GM23248 (cell line): ENCODE data around the gene MAN1A1. TPM values are rescaled to one million over a fixed set of nuclear protein-coding genes. Genes with fewer than 3 reads are reported as not detected.

Source experiments
- DNase-seq: peaks from one replicate; pipeline ENCODE4 v3.0.0-alpha.2; 2015
- H2AFZ ChIP-seq: fragments of 200-600 bp; sonication (generic); 2 replicates; pipeline ENCODE4 v1.6.1; 2016; ENCODE audit warnings: antibody characterized with exemption
- H3F3A ChIP-seq: fragments of 200-600 bp; sonication (generic); 2 replicates; pipeline ENCODE4 v1.6.1; 2016; ENCODE audit warnings: mild to moderate bottlenecking, antibody characterized with exemption, mixed run types; ENCODE audit not compliant: insufficient read depth
- H3K27ac ChIP-seq: fragments of 200-600 bp; sonication (generic); 2 replicates; pipeline ENCODE4 v1.5.1; 2016; ENCODE audit warnings: mild to moderate bottlenecking
- H3K27me3 ChIP-seq: fragments of 200-600 bp; sonication (generic); replicated peaks from 2 replicates; pipeline ENCODE4 v1.6.1; 2016; ENCODE audit warnings: mild to moderate bottlenecking; ENCODE audit not compliant: insufficient read depth
- H3K36me3 ChIP-seq: fragments of 200-600 bp; sonication (generic); 2 replicates; pipeline ENCODE4 v1.6.1; 2016; ENCODE audit warnings: low read depth, mild to moderate bottlenecking
- H3K4me1 ChIP-seq: fragments of 200-600 bp; sonication (generic); 2 replicates; pipeline ENCODE4 v1.6.1; 2016; ENCODE audit warnings: mild to moderate bottlenecking; ENCODE audit not compliant: insufficient read depth
- H3K4me2 ChIP-seq: fragments of 200-600 bp; sonication (generic); one replicate; pipeline ENCODE4 v1.6.1; 2016; ENCODE audit warnings: mild to moderate bottlenecking; ENCODE audit not compliant: unreplicated experiment
- H3K4me3 ChIP-seq: fragments of 200-600 bp; sonication (generic); 2 replicates; pipeline ENCODE4 v1.5.1; 2016; ENCODE audit warnings: mild to moderate bottlenecking
- H3K79me2 ChIP-seq: fragments of 200-600 bp; sonication (generic); 2 replicates; pipeline ENCODE4 v1.6.1; 2016; ENCODE audit warnings: mild to moderate bottlenecking; ENCODE audit not compliant: insufficient read depth
- H3K9ac ChIP-seq: fragments of 200-600 bp; sonication (generic); 2 replicates; pipeline ENCODE4 v1.6.1; 2016; ENCODE audit warnings: mild to moderate bottlenecking
- H3K9me2 ChIP-seq: fragments of 200-600 bp; sonication (generic); 2 replicates; pipeline ENCODE4 v1.6.1; 2016; ENCODE audit warnings: mixed run types, mild to moderate bottlenecking, moderate library complexity; ENCODE audit not compliant: insufficient read depth
- H3K9me3 ChIP-seq: fragments of 200-600 bp; sonication (generic); one replicate; pipeline ENCODE4 v1.6.1; 2017; ENCODE audit warnings: low read depth
- H4K20me1 ChIP-seq: fragments of 200-600 bp; sonication (generic); 2 replicates; pipeline ENCODE4 v1.6.0; 2016; ENCODE audit not compliant: insufficient read depth
- EZH2 ChIP-seq: fragments of 200-600 bp; sonication (generic); IDR thresholded peaks from 2 replicates; pipeline ENCODE4 v1.6.1; 2018; ENCODE audit warnings: antibody characterized with exemption, mild to moderate bottlenecking; ENCODE audit not compliant: insufficient read depth, poor library complexity, severe bottlenecking
- EZH2phosphoT487 ChIP-seq: fragments of 200-600 bp; sonication (generic); IDR thresholded peaks from 2 replicates; pipeline ENCODE4 v1.6.1; 2018; ENCODE audit warnings: antibody characterized with exemption, moderate library complexity, mild to moderate bottlenecking, low read depth; ENCODE audit not compliant: insufficient read depth
- WGBS, 2 experiments: methylation state at CpG; one replicate each; pipeline ENCODE4 v1.1.6; 2015 to 2017; ENCODE audit warnings: low lambda C conversion rate in 2 of 2, low coverage in 1 of 2; ENCODE audit errors: missing lambda C conversion rate in 2 of 2; 5-methylcytosine and 5-hydroxymethylcytosine counted together
- in situ Hi-C: fragments of 300-500 bp; cut with MboI; formaldehyde crosslinking; loops from 2 replicates; pipeline ENCODE4 v1.15.0; 2020
- polyA plus RNA-seq: library from polyadenylated mRNA; unstranded; fragments of >200 nt; fragmentation: Nextera tagmentation; extraction: Ambion mirVana; gene quantifications from 2 replicates; pipeline ENCODE4 v1.2.1, GENCODE V29; 2016
- total RNA-seq: library from RNA; depleted of rRNA; stranded (reverse); fragments of >200 nt; shearing (Covaris generic); gene quantifications from 2 replicates; pipeline ENCODE4 v1.2.3, GENCODE V29; 2014

MAN1A1 gene
- total and polyA plus RNA-seq, 2 experiments from 2014 or later: 9.8 to 33.4 TPM

- H3K79me2 ChIP-seq: no peaks in the 10 kb centered on the region
- no peaks in the 10 kb centered on the region for H3K36me3 ChIP-seq
- H3K4me1 ChIP-seq: peaks cover 6% of the 10 kb centered on the region; the same call in 1 of the 2 replicates
- TF ChIP-seq EZH2: no peak
- no peak for TF ChIP-seq EZH2phosphoT487
- peaks cover 5% of the 10 kb centered on the region; the same call in 1 of the 2 replicates for H3F3A ChIP-seq
- in situ Hi-C loops: no loop called here
- no peak overlapping the region for H3K4me2 ChIP-seq
- 95 to 99% methylated on average over 3 of the region's 3 CpGs for WGBS, 2 experiments
- no peak overlapping the region for H3K27ac ChIP-seq
- no peaks in the 10 kb centered on the region for H3K9me2 ChIP-seq
- DNase-seq: no peak
- no peak overlapping the region for H3K4me3 ChIP-seq
- no peaks in the 10 kb centered on the region for H4K20me1 ChIP-seq
- no peaks in the 10 kb centered on the region for H3K9me3 ChIP-seq
- H3K9ac ChIP-seq: no peak overlapping the region
- H2AFZ ChIP-seq: no peak overlapping the region
- H3K27me3 ChIP-seq: no peaks in the 10 kb centered on the region
These were observed 144.8 kb downstream of the MAN1A1 start for GRCh38 chr6:119204719-119205118.

GRCh38 chr6:119201480-119201879 is 148.1 kb downstream of the MAN1A1 start:
- no peaks in the 10 kb centered on the region for H3K9me2 ChIP-seq
- 94 to 100% methylated on average over 1 of the region's 1 CpG for WGBS, 2 experiments
- TF ChIP-seq EZH2: no peak
- TF ChIP-seq EZH2phosphoT487: no peak
- no peaks in the 10 kb centered on the region for H3K4me1 ChIP-seq
- H3K79me2 ChIP-seq: no peaks in the 10 kb centered on the region
- no peak overlapping the region for H3K9ac ChIP-seq
- DNase-seq: no peak
- no peak overlapping the region for H3K4me2 ChIP-seq
- H3K4me3 ChIP-seq: no peak overlapping the region
- no peak overlapping the region for H3K27ac ChIP-seq
- no peaks in the 10 kb centered on the region for H3F3A ChIP-seq
- H3K9me3 ChIP-seq: no peaks in the 10 kb centered on the region
- no peaks in the 10 kb centered on the region for H3K27me3 ChIP-seq
- in situ Hi-C loops: no loop called here
- no peak overlapping the region for H2AFZ ChIP-seq
- no peaks in the 10 kb centered on the region for H3K36me3 ChIP-seq
- H4K20me1 ChIP-seq: no peaks in the 10 kb centered on the region

- H3K9me3 ChIP-seq: no peaks in the 10 kb centered on the region
- no peaks in the 10 kb centered on the region for H3K79me2 ChIP-seq
- no peaks in the 10 kb centered on the region for H4K20me1 ChIP-seq
- H3K4me2 ChIP-seq: no peak overlapping the region
- no peak for TF ChIP-seq EZH2phosphoT487
- TF ChIP-seq EZH2: no peak
- 89 to 96% methylated on average over 1 of the region's 1 CpG for WGBS, 2 experiments
- DNase-seq: no peak
- no peaks in the 10 kb centered on the region for H3K36me3 ChIP-seq
- no peaks in the 10 kb centered on the region for H3K4me1 ChIP-seq
- no peak overlapping the region for H3K27ac ChIP-seq
- in situ Hi-C loops: no loop called here
- H3K9me2 ChIP-seq: no peaks in the 10 kb centered on the region
- no peak overlapping the region for H3K9ac ChIP-seq
- no peak overlapping the region for H3K4me3 ChIP-seq
- H3K27me3 ChIP-seq: no peaks in the 10 kb centered on the region
- H3F3A ChIP-seq: no peaks in the 10 kb centered on the region
- no peak overlapping the region for H2AFZ ChIP-seq
These were observed 148.9 kb downstream of the MAN1A1 start for GRCh38 chr6:119200512-119201175.

GRCh38 chr6:119197271-119197670 is 152.3 kb downstream of the MAN1A1 start:
- no peak overlapping the region for H3K27ac ChIP-seq
- WGBS, 2 experiments: 96% methylated on average over 5 of the region's 5 CpGs
- H3K4me3 ChIP-seq: no peak overlapping the region
- no peaks in the 10 kb centered on the region for H4K20me1 ChIP-seq
- H3F3A ChIP-seq: no peaks in the 10 kb centered on the region
- H3K9ac ChIP-seq: no peak overlapping the region
- no peaks in the 10 kb centered on the region for H3K4me1 ChIP-seq
- H3K36me3 ChIP-seq: no peaks in the 10 kb centered on the region
- no peaks in the 10 kb centered on the region for H3K27me3 ChIP-seq
- no peak overlapping the region for H2AFZ ChIP-seq
- H3K9me3 ChIP-seq: no peaks in the 10 kb centered on the region
- in situ Hi-C loops: no loop called here
- no peaks in the 10 kb centered on the region for H3K79me2 ChIP-seq
- no peak for DNase-seq
- no peak overlapping the region for H3K4me2 ChIP-seq
- no peaks in the 10 kb centered on the region for H3K9me2 ChIP-seq
- no peak for TF ChIP-seq EZH2phosphoT487
- no peak for TF ChIP-seq EZH2

GRCh38 chr6:119196715-119197114 is 152.8 kb downstream of the MAN1A1 start:
- H3K4me2 ChIP-seq: no peak overlapping the region
- DNase-seq: no peak
- no peak overlapping the region for H3K4me3 ChIP-seq
- H3K9ac ChIP-seq: no peak overlapping the region
- H3K27ac ChIP-seq: no peak overlapping the region
- H3K79me2 ChIP-seq: no peaks in the 10 kb centered on the region
- H3K27me3 ChIP-seq: no peaks in the 10 kb centered on the region
- H2AFZ ChIP-seq: no peak overlapping the region
- H3K9me3 ChIP-seq: no peaks in the 10 kb centered on the region
- in situ Hi-C loops: no loop called here
- no peaks in the 10 kb centered on the region for H3K4me1 ChIP-seq
- TF ChIP-seq EZH2phosphoT487 (no peak), EZH2 (no peak)
- 88 to 98% methylated on average over 4 of the region's 4 CpGs for WGBS, 2 experiments
- H3F3A ChIP-seq: no peaks in the 10 kb centered on the region
- H3K36me3 ChIP-seq: no peaks in the 10 kb centered on the region
- H4K20me1 ChIP-seq: no peaks in the 10 kb centered on the region
- H3K9me2 ChIP-seq: no peaks in the 10 kb centered on the region
